Measurements from ENCODE around the gene PARD3.

The PARD3 gene

DNA sequence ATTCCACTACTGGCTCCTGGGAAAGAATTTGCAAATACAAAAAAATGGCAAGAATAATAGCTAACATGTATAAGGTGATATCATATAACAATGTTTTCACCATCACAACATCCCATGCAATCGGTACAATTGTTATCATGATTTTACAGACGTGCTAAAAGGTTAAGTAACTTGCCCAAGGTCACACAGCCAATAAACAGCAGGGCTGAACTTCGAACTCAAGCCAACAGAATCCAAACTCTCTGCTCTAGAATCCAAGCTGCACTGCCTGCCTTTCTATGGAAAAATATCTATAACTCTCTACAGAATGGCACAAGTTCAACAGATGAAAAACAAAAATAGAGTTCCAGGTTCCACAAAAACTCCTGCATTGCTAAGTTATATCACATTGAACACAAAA, 160.9 kb downstream of the PARD3 start:
- H3K9me3 ChIP-seq (ENCODE audit: insufficient read depth, low read length, severe bottlenecking) = no peaks in the 10 kb centered on the region
- TF ChIP-seq, protein P1, sequence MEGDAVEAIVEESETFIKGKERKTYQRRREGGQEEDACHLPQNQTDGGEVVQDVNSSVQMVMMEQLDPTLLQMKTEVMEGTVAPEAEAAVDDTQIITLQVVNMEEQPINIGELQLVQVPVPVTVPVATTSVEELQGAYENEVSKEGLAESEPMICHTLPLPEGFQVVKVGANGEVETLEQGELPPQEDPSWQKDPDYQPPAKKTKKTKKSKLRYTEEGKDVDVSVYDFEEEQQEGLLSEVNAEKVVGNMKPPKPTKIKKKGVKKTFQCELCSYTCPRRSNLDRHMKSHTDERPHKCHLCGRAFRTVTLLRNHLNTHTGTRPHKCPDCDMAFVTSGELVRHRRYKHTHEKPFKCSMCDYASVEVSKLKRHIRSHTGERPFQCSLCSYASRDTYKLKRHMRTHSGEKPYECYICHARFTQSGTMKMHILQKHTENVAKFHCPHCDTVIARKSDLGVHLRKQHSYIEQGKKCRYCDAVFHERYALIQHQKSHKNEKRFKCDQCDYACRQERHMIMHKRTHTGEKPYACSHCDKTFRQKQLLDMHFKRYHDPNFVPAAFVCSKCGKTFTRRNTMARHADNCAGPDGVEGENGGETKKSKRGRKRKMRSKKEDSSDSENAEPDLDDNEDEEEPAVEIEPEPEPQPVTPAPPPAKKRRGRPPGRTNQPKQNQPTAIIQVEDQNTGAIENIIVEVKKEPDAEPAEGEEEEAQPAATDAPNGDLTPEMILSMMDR (IDR thresholded peaks at IDR 0.05; ENCODE audit: borderline replicate concordance, extremely low read depth, low read length, poor library complexity, severe bottlenecking) = no peak
- no peak for TF ChIP-seq EZH2 (IDR thresholded peaks at IDR 0.05; ENCODE audit: borderline replicate concordance, low read depth, low read length, severe bottlenecking)
- no peak for ATAC-seq (ENCODE audit: insufficient read depth, low read depth)
- no peaks in the 10 kb centered on the region for H3K27me3 ChIP-seq (ENCODE audit: insufficient read depth, low read length, poor library complexity)
- H4K20me1 ChIP-seq (ENCODE audit: insufficient read depth, low read length) = peaks cover 61% of the 10 kb centered on the region
- H3K4me1 ChIP-seq (ENCODE audit: insufficient read depth, low read length) = no peaks in the 10 kb centered on the region
- no peak overlapping the region for H2AFZ ChIP-seq (ENCODE audit: low read depth, low read length)
- H3K4me3 ChIP-seq (ENCODE audit: low read depth in 1 of 2, low read length in 2 of 2) = no peak overlapping the region
- H3K27ac ChIP-seq (ENCODE audit: low read length) = no peak overlapping the region
- no peak for DNase-seq
- H3K4me2 ChIP-seq (ENCODE audit: insufficient read depth, low read length) = no peak overlapping the region
- peaks cover 77% of the 10 kb centered on the region for H3K79me2 ChIP-seq (ENCODE audit: insufficient read depth, low read length)
- H3K9ac ChIP-seq (ENCODE audit: low read depth, low read length) = no peak overlapping the region
- no peaks in the 10 kb centered on the region for H3K36me3 ChIP-seq (ENCODE audit: insufficient read depth, low read length)

DNA sequence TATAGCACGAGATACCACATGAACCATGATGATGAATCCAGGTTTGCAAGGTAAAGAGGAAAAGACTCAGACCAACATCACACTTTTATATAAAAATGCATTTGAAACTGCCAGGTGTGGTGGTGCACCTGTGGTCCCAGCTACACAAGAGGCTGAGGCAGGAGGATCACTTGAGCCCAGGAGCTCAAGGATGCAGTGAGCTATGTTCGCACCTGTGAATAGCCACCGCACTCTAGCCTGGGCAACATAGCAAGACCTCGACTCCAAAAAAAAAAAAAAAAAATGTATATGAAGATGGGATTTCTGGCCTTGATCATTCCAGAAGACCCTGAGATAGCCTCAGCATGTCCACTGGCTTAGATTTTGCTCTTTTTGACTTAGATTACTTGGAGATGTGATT, 161.6 kb downstream of the PARD3 start:
- TF ChIP-seq EZH2 (IDR thresholded peaks at IDR 0.05; ENCODE audit: borderline replicate concordance, low read depth, low read length, severe bottlenecking) = no peak
- TF ChIP-seq, protein P1 (IDR thresholded peaks at IDR 0.05; ENCODE audit: borderline replicate concordance, extremely low read depth, low read length, poor library complexity, severe bottlenecking) = no peak
- H3K27ac ChIP-seq (ENCODE audit: low read length) = no peak overlapping the region

DNA sequence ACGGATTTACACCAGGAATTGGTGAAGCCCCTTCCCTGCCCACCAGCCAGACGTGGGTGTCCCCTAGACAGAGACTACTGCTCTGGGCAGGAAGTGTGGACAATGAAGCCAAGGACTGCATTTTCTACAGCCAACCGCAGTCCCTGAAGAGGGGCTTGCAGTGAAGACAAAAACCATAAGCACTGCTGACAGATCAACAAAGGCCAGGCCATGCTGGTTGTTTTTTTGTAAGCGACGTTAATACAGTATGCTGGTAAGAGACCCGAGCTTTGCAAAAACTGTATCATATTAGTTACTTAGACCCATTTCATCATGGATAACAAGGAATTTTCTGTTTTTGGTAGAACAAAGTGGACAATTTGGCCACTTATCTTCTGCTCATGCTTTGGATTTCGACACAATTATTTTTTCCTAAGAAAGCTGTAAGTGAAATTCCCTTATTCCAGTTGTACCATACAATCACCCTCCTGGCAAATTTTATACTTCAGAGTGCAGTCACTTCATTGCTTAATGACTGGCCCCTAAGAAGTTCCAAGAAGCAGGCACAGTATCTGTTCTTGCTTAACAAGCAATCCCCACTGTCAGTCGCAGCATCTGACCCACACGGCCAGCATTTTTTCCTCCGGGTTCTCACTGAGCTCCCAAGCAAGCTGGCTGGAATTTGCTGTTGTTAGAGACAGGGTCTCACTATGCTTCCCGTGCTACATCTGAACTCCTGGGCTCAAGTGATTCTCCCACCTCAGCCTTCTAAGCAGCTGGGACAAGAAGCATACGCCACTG, 163.5 kb downstream of the PARD3 start:
- peaks cover 88% of the 10 kb centered on the region for H3K79me2 ChIP-seq (ENCODE audit: insufficient read depth, low read length)
- no peak overlapping the region for H2AFZ ChIP-seq (ENCODE audit: low read depth, low read length)
- peaks cover 76% of the 10 kb centered on the region for H4K20me1 ChIP-seq (ENCODE audit: insufficient read depth, low read length)
- H3K4me3 ChIP-seq (ENCODE audit: low read depth in 1 of 2, low read length in 2 of 2) = no peak overlapping the region
- no peaks in the 10 kb centered on the region for H3K9me3 ChIP-seq (ENCODE audit: insufficient read depth, low read length, severe bottlenecking)
- TF ChIP-seq, protein P1 (IDR thresholded peaks at IDR 0.05; ENCODE audit: borderline replicate concordance, extremely low read depth, low read length, poor library complexity, severe bottlenecking) = no peak
- TF ChIP-seq EZH2 (IDR thresholded peaks at IDR 0.05; ENCODE audit: borderline replicate concordance, low read depth, low read length, severe bottlenecking) = no peak
- no peaks in the 10 kb centered on the region for H3K4me1 ChIP-seq (ENCODE audit: insufficient read depth, low read length)
- no peak overlapping the region for H3K9ac ChIP-seq (ENCODE audit: low read depth, low read length)
- H3K36me3 ChIP-seq (ENCODE audit: insufficient read depth, low read length) = no peaks in the 10 kb centered on the region
- no peak overlapping the region for H3K27ac ChIP-seq (ENCODE audit: low read length)
- H3K27me3 ChIP-seq (ENCODE audit: insufficient read depth, low read length, poor library complexity) = no peaks in the 10 kb centered on the region
- DNase-seq (no peak), ATAC-seq (ENCODE audit: insufficient read depth, low read depth) (no peak)
- H3K4me2 ChIP-seq (ENCODE audit: insufficient read depth, low read length) = no peak overlapping the region

More for the DNA sequence above, 161.6 kb downstream of the PARD3 start:
- ATAC-seq (ENCODE audit: insufficient read depth, low read depth) = no peak
- H3K9me3 ChIP-seq (ENCODE audit: insufficient read depth, low read length, severe bottlenecking) = no peaks in the 10 kb centered on the region
- H4K20me1 ChIP-seq (ENCODE audit: insufficient read depth, low read length) = peaks cover 66% of the 10 kb centered on the region
- DNase-seq = no peak
- no peak overlapping the region for H3K9ac ChIP-seq (ENCODE audit: low read depth, low read length)
- no peak overlapping the region for H3K4me2 ChIP-seq (ENCODE audit: insufficient read depth, low read length)
- no peak overlapping the region for H2AFZ ChIP-seq (ENCODE audit: low read depth, low read length)
- H3K4me3 ChIP-seq (ENCODE audit: low read depth in 1 of 2, low read length in 2 of 2) = no peak overlapping the region
- H3K36me3 ChIP-seq (ENCODE audit: insufficient read depth, low read length) = no peaks in the 10 kb centered on the region
- no peaks in the 10 kb centered on the region for H3K27me3 ChIP-seq (ENCODE audit: insufficient read depth, low read length, poor library complexity)
- H3K4me1 ChIP-seq (ENCODE audit: insufficient read depth, low read length) = no peaks in the 10 kb centered on the region
- H3K79me2 ChIP-seq (ENCODE audit: insufficient read depth, low read length) = peaks cover 78% of the 10 kb centered on the region
